B cell (primary cell): Measurements from ENCODE around the gene BHLHA15. TPM values are rescaled to one million over a fixed set of nuclear protein-coding genes. Genes with fewer than 3 reads are reported as not detected.

Experiments used
- ATAC-seq: fragments of 200-7000 bp; cut with Tn5 transposase; one replicate; pipeline ENCODE4 v1.10.0; 2021; ENCODE audit warnings: low read depth, mild to moderate bottlenecking, moderate number of reproducible peaks, moderate library complexity
- CTCF ChIA-PET: fragments of 350-600 bp; sonication (Branson Sonifier 250); formaldehyde crosslinking; loops from one replicate; lab custom pipeline; 2021; ENCODE audit warnings: antibody characterized with exemption, inconsistent platforms; lab: Charles Lee
- POLR2A ChIA-PET: fragments of 350-600 bp; sonication (Branson Sonifier 250); formaldehyde crosslinking; loops from one replicate; lab custom pipeline; 2021; ENCODE audit warnings: antibody characterized with exemption; lab: Charles Lee
- DNase-seq: peaks from one replicate; pipeline ENCODE4 v3.0.0; 2013
- H2AFZ ChIP-seq: 2 replicates; pipeline ENCODE4 v1.6.1; 2012; ENCODE audit warnings: mild to moderate bottlenecking, low read depth, low read length; ENCODE audit not compliant: insufficient read depth, poor library complexity, severe bottlenecking
- H3K27ac ChIP-seq, 2 donors: 1 replicate in 1 of 2; 2 replicates in 1 of 2; pipeline ENCODE4 v1.5.1; 2012 to 2013; ENCODE audit warnings: low read length in 2 of 2, mild to moderate bottlenecking in 2 of 2, moderate library complexity in 1 of 2
- H3K27me3 ChIP-seq, 4 experiments: fragments of 200-600 bp in 1 of 4; sonication (generic) in 1 of 4; replicated peaks in 1 of 4; 1 replicate in 2 of 4; 2 replicates in 2 of 4; pipeline versions ENCODE4 v1.6.1 to v1.7.0; 2013 to 2016; ENCODE audit warnings: low read length in 3 of 4, mild to moderate bottlenecking in 2 of 4, mixed read lengths in 1 of 4, moderate library complexity in 1 of 4; ENCODE audit not compliant: insufficient read depth in 4 of 4, control insufficient read depth in 3 of 4; ENCODE audit errors: control extremely low read depth in 1 of 4
- H3K36me3 ChIP-seq, 2 experiments: replicated peaks in 1 of 2; 1 replicate in 1 of 2; 2 replicates in 1 of 2; pipeline versions ENCODE4 v1.6.1 to v1.7.1; 2013; ENCODE audit warnings: low read length in 1 of 2; ENCODE audit not compliant: insufficient read depth in 2 of 2, control insufficient read depth in 1 of 2; ENCODE audit errors: control extremely low read depth in 1 of 2, extremely low read depth in 1 of 2
- H3K4me1 ChIP-seq, 2 donors: fragments of 200-600 bp in 1 of 2; sonication (generic) in 1 of 2; 1 replicate in 1 of 2; 2 replicates in 1 of 2; pipeline versions ENCODE4 v1.5.1 to v1.6.1; 2013 to 2017; ENCODE audit warnings: low read length in 2 of 2; ENCODE audit not compliant: control insufficient read depth in 2 of 2, insufficient read depth in 2 of 2
- H3K4me2 ChIP-seq: replicated peaks from 2 replicates; pipeline ENCODE3; 2012; ENCODE audit warnings: mild to moderate bottlenecking, low read depth, low read length; ENCODE audit not compliant: poor library complexity, severe bottlenecking
- H3K4me3 ChIP-seq, 5 experiments: fragments of 200-600 bp in 1 of 5; sonication (generic) in 1 of 5; 1 replicate in 3 of 5; 2 replicates in 2 of 5; pipeline versions ENCODE4 v1.5.1 to v1.7.0; 2011 to 2016; ENCODE audit warnings: low read length in 4 of 5, mild to moderate bottlenecking in 4 of 5, low read depth in 2 of 5, control low read depth in 1 of 5, moderate library complexity in 1 of 5; ENCODE audit not compliant: insufficient read depth in 1 of 5; ENCODE audit errors: control extremely low read depth in 1 of 5, extremely low read depth in 1 of 5
- H3K79me2 ChIP-seq: fragments of 200-600 bp; sonication (generic); one replicate; pipeline ENCODE4 v1.6.0; 2016; ENCODE audit warnings: low read length; ENCODE audit not compliant: control insufficient read depth, insufficient read depth
- H3K9ac ChIP-seq: fragments of 200-600 bp; sonication (generic); 2 replicates; pipeline ENCODE4 v1.6.1; 2017; ENCODE audit warnings: mild to moderate bottlenecking, low read length, moderate library complexity
- H3K9me3 ChIP-seq, 3 donors: one replicate each; pipeline versions ENCODE4 v1.6.1 to v1.7.1; 2013; ENCODE audit warnings: low read length in 2 of 3; ENCODE audit not compliant: control insufficient read depth in 2 of 3, insufficient read depth in 1 of 3; ENCODE audit errors: control extremely low read depth in 1 of 3
- H4K20me1 ChIP-seq: 2 replicates; pipeline ENCODE4 v1.6.0; 2012; ENCODE audit warnings: mild to moderate bottlenecking, low read length; ENCODE audit not compliant: insufficient read depth, control insufficient read depth, poor library complexity, severe bottlenecking
- H3K27ac Mint-ChIP-seq: one replicate; pipeline ENCODE4 v1.8.0; 2021; ENCODE audit warnings: mixed read lengths
- H3K27me3 Mint-ChIP-seq: one replicate; pipeline ENCODE4 v1.8.0; 2021; ENCODE audit warnings: mixed read lengths
- H3K4me1 Mint-ChIP-seq: one replicate; pipeline ENCODE4 v1.8.0; 2021; ENCODE audit warnings: mixed read lengths
- H3K4me3 Mint-ChIP-seq: one replicate; pipeline ENCODE4 v1.8.0; 2021; ENCODE audit warnings: mixed read lengths
- H3K9me3 Mint-ChIP-seq: one replicate; pipeline ENCODE4 v1.8.0; 2022; ENCODE audit warnings: mixed read lengths; ENCODE audit not compliant: insufficient read depth
- CTCF ChIP-seq: fragments of 200-600 bp; IDR thresholded peaks from one replicate; pipeline ENCODE4 v1.8.0; 2022; ENCODE audit warnings: antibody characterized with exemption, mild to moderate bottlenecking
- EZH2 ChIP-seq: IDR thresholded peaks from 2 replicates; pipeline ENCODE4 v1.6.1; 2012; ENCODE audit warnings: borderline replicate concordance, low read depth, mild to moderate bottlenecking, moderate library complexity, low read length; ENCODE audit not compliant: insufficient read depth, poor library complexity, severe bottlenecking
- WGBS: methylation state at CpG from one replicate; pipeline ENCODE4 v1.1.5; 2013; ENCODE audit warnings: missing lambda C conversion rate; ENCODE audit not compliant: insufficient coverage; 5-methylcytosine and 5-hydroxymethylcytosine counted together
- intact Hi-C: fragments of 100-400 bp; cut with micrococcal nuclease; formaldehyde crosslinking; loops from one replicate; pipeline ENCODE4 v1.10.0; 2022
- polyA plus RNA-seq: library from polyadenylated mRNA; depleted of rRNA; stranded (reverse); fragments of >200 nt; gene quantifications from 2 replicates; pipeline ENCODE4 v1.2.3, GENCODE V29; 2012
- total RNA-seq, 2 donors: library from RNA; stranded (reverse); fragments of 120-200 nt in 1 of 2; gene quantifications; 1 replicate in 1 of 2; 2 replicates in 1 of 2; pipeline versions ENCODE4 v1.2.3 to v1.2.4, GENCODE V29; 2013 to 2022

The BHLHA15 gene
- total and polyA plus RNA-seq, 2 donors (not counting 1 experiment from before 2014, with no cell fraction given) = 0.74 to 2.2 TPM

DNA sequence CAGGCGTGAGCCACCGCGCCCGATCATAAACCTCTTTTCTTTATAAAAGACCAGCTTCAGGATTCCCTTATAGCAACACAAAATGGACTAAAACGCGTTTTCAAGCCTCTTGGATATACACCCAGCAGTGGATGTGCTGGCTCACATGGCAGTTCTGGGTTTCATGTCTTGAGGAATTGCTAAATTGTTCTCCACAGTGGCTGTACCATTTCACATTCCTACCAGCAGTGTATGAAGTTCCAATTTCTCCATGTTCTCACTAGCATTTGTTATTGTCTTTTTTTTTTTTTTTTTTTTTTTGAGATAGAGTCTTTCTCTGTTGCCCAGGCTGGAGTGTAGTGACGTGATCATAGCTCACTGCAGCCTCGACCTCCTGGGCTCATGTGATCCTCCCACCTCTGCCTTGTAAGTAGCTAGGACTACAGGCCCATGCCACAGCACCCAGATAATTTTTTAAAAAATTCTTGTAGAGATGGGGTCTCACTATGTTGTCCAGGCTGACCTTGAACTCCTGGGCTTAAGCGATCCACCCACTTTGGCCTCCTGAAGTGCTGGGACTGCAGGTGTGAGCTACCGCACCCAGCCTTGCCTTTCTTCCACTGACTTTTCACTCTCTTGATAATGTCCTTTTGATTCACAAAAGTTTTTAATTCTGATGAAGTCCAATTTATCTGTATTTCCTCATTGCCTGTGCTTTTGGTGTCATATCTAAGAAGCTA, 23.3 kb downstream of the BHLHA15 start:
- ATAC-seq = no peak
- H3K9me3 Mint-ChIP-seq = no peaks in the 10 kb centered on the region
- intact Hi-C loops = no loop called here
- no peaks in the 10 kb centered on the region for H3K9me3 ChIP-seq
- no peak overlapping the region for H3K27ac ChIP-seq
- ChIA-PET CTCF (interaction anchor here (0.9 to 1.2 kb wide), 2 partner anchors 66 to 68 kb away, joined by 3 to 6 read pairs; no protein-coding TSS in a partner anchor), POLR2A (no interaction called here)
- H3K36me3 ChIP-seq = peaks cover 0 to 50% of the 10 kb centered on the region in 2 experiments
- no peak overlapping the region for H3K9ac ChIP-seq
- WGBS = 98% methylated on average over 8 of the region's 10 CpGs
- H3K4me3 Mint-ChIP-seq = no peak overlapping the region
- TF ChIP-seq EZH2 (no peak), CTCF (no peak)
- H3K4me1 Mint-ChIP-seq = no peaks in the 10 kb centered on the region
- no peak overlapping the region for H2AFZ ChIP-seq
- no peak overlapping the region for H3K4me3 ChIP-seq
- no peaks in the 10 kb centered on the region for H3K79me2 ChIP-seq
- no peaks in the 10 kb centered on the region for H3K4me1 ChIP-seq
- no peaks in the 10 kb centered on the region for H3K27me3 ChIP-seq
- DNase-seq = no peak
- H3K4me2 ChIP-seq = no peak overlapping the region
- H3K27ac Mint-ChIP-seq = no peak overlapping the region
- no peaks in the 10 kb centered on the region for H3K27me3 Mint-ChIP-seq
- H4K20me1 ChIP-seq = no peaks in the 10 kb centered on the region

DNA sequence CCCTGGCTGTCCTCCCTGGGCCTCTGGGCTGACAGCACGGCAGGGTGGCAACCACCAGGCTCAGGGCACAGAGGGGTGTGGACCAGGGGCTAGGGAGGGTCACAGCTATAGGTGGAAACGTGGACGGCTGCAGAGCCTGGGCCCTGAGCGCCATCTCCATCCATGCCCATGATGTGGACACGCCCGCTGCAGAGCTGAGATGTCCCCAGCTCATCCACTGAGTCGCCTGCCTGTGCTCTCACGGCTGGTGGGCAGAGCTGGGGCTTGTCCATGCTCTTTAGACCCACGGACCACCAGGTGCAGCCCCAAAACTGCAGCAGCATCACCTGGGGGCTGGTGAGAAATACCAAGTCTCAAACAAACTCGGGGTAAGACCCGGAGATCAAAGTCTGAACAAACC, 24.7 kb downstream of the BHLHA15 start:
- 93% methylated on average over 11 of the region's 11 CpGs for WGBS
- TF ChIP-seq CTCF (no peak), EZH2 (no peak)
- no peak overlapping the region for H3K9ac ChIP-seq
- ChIA-PET POLR2A (no interaction called here), CTCF (no interaction called here)
- H3K4me1 ChIP-seq = no peaks in the 10 kb centered on the region
- Mint-ChIP-seq H3K27ac (no peak overlapping the region), H3K27me3 (no peaks in the 10 kb centered on the region), H3K9me3 (no peaks in the 10 kb centered on the region), H3K4me3 (no peak overlapping the region), H3K4me1 (no peaks in the 10 kb centered on the region)
- H3K4me3 ChIP-seq = no peak overlapping the region
- no peaks in the 10 kb centered on the region for H4K20me1 ChIP-seq
- H3K79me2 ChIP-seq = no peaks in the 10 kb centered on the region
- no peak overlapping the region for H3K27ac ChIP-seq
- peaks cover 0 to 48% of the 10 kb centered on the region in 2 experiments for H3K36me3 ChIP-seq
- no peaks in the 10 kb centered on the region for H3K9me3 ChIP-seq
- ATAC-seq (no peak), DNase-seq (no peak)
- no peak overlapping the region for H3K4me2 ChIP-seq
- no peak overlapping the region for H2AFZ ChIP-seq
- intact Hi-C loops = no loop called here
- no peaks in the 10 kb centered on the region for H3K27me3 ChIP-seq
